Bronchial epithelial cell (primary cell): Measurements from ENCODE around the gene CD200. TPM values are rescaled to one million over a fixed set of nuclear protein-coding genes. Genes with fewer than 3 reads are reported as not detected.
A peak's percentile ranks its signal among the peaks of the same experiment; 100 is the strongest.

ENCODE experiments used
- DNase-seq: peaks from one replicate; pipeline ENCODE4 v3.0.0-alpha.2; 2010; ENCODE audit warnings: low read depth
- FAIRE-seq: peaks from 2 replicates; lab custom pipeline; 2011; peaks lifted over from hg19 to GRCh38; lab: Jason Lieb, UNC
- H3K27me3 ChIP-seq: 2 replicates; pipeline ENCODE4 v1.5.1; 2011; ENCODE audit warnings: low read length; ENCODE audit not compliant: control insufficient read depth, insufficient read depth
- H3K36me3 ChIP-seq: 2 replicates; pipeline ENCODE4 v1.5.1; 2011; ENCODE audit warnings: low read length; ENCODE audit not compliant: control insufficient read depth, insufficient read depth
- H3K4me3 ChIP-seq: 2 replicates; pipeline ENCODE4 v1.5.1; 2011; ENCODE audit warnings: mild to moderate bottlenecking, low read depth, low read length, control low read depth
- total RNA-seq: library from RNA; depleted of rRNA; stranded (reverse); fragments of >200 nt; gene quantifications from 2 replicates; pipeline ENCODE4 v1.2.1, GENCODE V29; 2014
- TF ChIP-seq, protein P1 (sequence below): IDR thresholded peaks from 2 replicates; pipeline ENCODE4 v1.5.1; 2011; ENCODE audit warnings: mild to moderate bottlenecking, moderate library complexity, low read length, control low read depth, inconsistent platforms; ENCODE audit not compliant: insufficient read depth, severe bottlenecking

CD200 gene
- total RNA-seq, 1 donor from 2014 or later, result 0.53 TPM

- Histone ChIP-seq H3K27me3 (no peaks in the 10 kb centered on the region), H3K4me3 (no peak overlapping the region), H3K36me3 (no peaks in the 10 kb centered on the region)
- FAIRE-seq, result no peak
- TF ChIP-seq, protein P1, sequence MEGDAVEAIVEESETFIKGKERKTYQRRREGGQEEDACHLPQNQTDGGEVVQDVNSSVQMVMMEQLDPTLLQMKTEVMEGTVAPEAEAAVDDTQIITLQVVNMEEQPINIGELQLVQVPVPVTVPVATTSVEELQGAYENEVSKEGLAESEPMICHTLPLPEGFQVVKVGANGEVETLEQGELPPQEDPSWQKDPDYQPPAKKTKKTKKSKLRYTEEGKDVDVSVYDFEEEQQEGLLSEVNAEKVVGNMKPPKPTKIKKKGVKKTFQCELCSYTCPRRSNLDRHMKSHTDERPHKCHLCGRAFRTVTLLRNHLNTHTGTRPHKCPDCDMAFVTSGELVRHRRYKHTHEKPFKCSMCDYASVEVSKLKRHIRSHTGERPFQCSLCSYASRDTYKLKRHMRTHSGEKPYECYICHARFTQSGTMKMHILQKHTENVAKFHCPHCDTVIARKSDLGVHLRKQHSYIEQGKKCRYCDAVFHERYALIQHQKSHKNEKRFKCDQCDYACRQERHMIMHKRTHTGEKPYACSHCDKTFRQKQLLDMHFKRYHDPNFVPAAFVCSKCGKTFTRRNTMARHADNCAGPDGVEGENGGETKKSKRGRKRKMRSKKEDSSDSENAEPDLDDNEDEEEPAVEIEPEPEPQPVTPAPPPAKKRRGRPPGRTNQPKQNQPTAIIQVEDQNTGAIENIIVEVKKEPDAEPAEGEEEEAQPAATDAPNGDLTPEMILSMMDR, result no peak
- DNase-seq, result no peak
Observed at GRCh38 chr3:112382543-112383160, 49.7 kb downstream of the CD200 start.

- TF ChIP-seq, protein P1, result no peak
- no peak overlapping the region for H3K4me3 ChIP-seq
- no peaks in the 10 kb centered on the region for H3K36me3 ChIP-seq
- peak; percentile 58 for FAIRE-seq
- no peaks in the 10 kb centered on the region for H3K27me3 ChIP-seq
- no peak for DNase-seq
Observed at GRCh38 chr3:112384769-112385168, 51.8 kb downstream of the CD200 start.

DNA sequence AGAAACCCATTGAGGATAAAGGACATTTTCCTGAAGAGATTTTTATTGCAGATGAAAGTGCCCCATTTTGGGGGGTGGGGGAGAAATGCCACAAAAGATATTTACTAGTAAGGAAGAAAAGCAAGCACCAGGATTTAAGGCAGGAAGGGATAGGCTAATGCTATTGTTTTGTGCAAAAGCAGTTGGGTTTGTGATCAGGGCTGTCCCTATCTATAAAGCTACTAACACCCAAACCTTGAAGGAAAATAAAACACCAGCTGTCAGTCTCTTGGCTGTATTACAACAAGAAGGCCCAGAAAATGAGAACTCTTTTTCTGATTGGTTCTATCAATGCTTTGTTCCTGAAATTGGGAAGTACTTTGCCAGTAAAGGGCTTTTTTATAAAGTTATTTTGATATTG lies 56.0 kb downstream of the CD200 start:
- H3K27me3 ChIP-seq, result no peaks in the 10 kb centered on the region
- DNase-seq (no peak), FAIRE-seq (no peak)
- TF ChIP-seq, protein P1, result no peak
- no peak overlapping the region for H3K4me3 ChIP-seq
- no peaks in the 10 kb centered on the region for H3K36me3 ChIP-seq

- TF ChIP-seq, protein P1, result no peak
- DNase-seq, result no peak
- H3K27me3 ChIP-seq, result no peaks in the 10 kb centered on the region
- FAIRE-seq, result no peak
- no peak overlapping the region for H3K4me3 ChIP-seq
- no peaks in the 10 kb centered on the region for H3K36me3 ChIP-seq
Observed at GRCh38 chr3:112389961-112390360, 57.0 kb downstream of the CD200 start.

- DNase-seq, result peak; percentile 78
- no peak overlapping the region for H3K4me3 ChIP-seq
- no peak for FAIRE-seq
- TF ChIP-seq, protein P1, result no peak
- H3K27me3 ChIP-seq, result no peaks in the 10 kb centered on the region
- no peaks in the 10 kb centered on the region for H3K36me3 ChIP-seq
Observed at GRCh38 chr3:112390783-112391641, 58.1 kb downstream of the CD200 start.
